HT1080 (cell line): ENCODE results near the gene SERPINB8. TPM values are rescaled to one million over a fixed set of nuclear protein-coding genes. Genes with fewer than 3 reads are reported as not detected.

Source experiments
- DNase-seq: peaks from one replicate; pipeline ENCODE4 v3.0.0-alpha.2; 2015; ENCODE audit warnings: low read depth
- total RNA-seq: library from RNA; depleted of rRNA; stranded (reverse); fragments of >200 nt; shearing (Covaris generic); gene quantifications from 2 replicates; pipeline ENCODE4 v1.2.3, GENCODE V29; 2014; rRNA removed

Gene SERPINB8
- total RNA-seq, 1 experiment from 2014 or later = 30.6 TPM

DNA sequence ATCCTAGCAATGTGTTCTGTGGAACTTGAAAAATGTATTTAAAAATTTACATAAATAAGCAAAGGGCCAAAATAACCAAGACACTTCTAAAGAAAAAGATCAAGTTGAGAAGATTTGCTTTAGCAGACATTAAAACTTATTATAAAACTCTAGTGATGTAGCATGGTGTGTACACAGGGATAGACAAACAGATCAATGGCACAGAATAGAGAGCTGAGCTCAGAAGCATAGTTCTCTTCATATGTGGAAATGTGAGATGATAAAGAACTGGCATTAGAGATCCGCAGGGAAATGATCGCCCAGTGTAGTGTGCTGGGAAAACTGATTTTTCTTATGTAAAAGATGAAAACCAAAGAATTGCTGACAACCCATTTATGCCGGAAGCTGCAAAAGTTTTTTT is 39.4 kb downstream of the SERPINB8 start:
- DNase-seq = no peak

DNA sequence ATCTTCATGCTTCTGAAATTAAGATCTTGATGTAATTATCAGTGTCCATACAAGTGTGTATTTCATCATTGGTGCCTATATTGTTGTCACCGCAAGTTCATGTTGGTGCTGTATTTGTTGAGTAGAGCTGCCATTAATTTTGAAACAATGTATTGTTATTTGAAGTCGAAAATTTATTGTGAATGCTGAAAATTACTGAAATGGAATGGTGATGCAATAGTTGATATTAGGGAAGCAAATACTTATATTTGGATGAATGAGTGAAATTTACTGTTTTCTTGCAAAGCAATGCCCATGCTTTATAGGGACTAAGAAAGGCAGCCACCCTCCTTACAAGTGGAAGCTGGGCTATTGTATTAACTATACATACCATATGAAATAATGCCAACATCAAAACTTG is 41.6 kb downstream of the SERPINB8 start:
- DNase-seq = no peak

- DNase-seq = peak; percentile 24
Observed at GRCh38 chr18:64017870-64018269, 48.0 kb downstream of the SERPINB8 start.

GRCh38 chr18:64019922-64020756 is 50.3 kb downstream of the SERPINB8 start:
- DNase-seq = no peak

GRCh38 chr18:64026350-64026749 is 56.5 kb downstream of the SERPINB8 start:
- no peak for DNase-seq

- no peak for DNase-seq
Observed at GRCh38 chr18:64027931-64028695, 58.2 kb downstream of the SERPINB8 start.

GRCh38 chr18:64029096-64029495 is 59.2 kb downstream of the SERPINB8 start:
- no peak for DNase-seq

DNA sequence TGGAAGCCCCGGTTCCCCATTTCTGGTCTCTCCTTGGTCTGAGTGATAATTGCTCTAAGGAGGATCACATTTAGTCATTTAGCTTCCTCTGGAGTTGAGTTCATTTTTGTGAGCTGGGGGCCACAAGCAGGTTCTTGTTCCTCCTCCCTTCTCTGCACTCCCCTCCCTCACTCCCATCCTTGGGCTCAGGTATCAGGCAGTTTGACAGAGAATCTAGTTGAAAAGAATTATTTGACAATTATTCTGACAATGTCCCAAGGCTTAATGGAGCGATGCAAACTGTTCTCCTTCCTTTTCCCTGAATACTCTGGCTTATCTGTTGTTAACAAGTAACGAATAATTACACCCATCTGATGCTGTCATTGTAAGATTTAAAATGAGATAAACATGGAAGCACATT is 61.5 kb downstream of the SERPINB8 start:
- DNase-seq = no peak

GRCh38 chr18:64032312-64032711 is 62.4 kb downstream of the SERPINB8 start:
- no peak for DNase-seq

GRCh38 chr18:64037812-64038414 is 68.0 kb downstream of the SERPINB8 start:
- DNase-seq = peak; percentile 41

Other genes starting within 250 kb of the SERPINB8 start
- 50.9 and 71.5 TPM in 2 replicates for gene SERPINB7, start 194.7 kb upstream of the SERPINB8 start, total RNA-seq
- gene SERPINB2, start 82.4 kb upstream of the SERPINB8 start, total RNA-seq = 0.27 and 1.8 TPM in 2 replicates
- gene SERPINB10, start 62.1 kb upstream of the SERPINB8 start, total RNA-seq = not detected in 2 replicates
- gene HMSD, start 20.8 kb upstream of the SERPINB8 start, total RNA-seq = not detected in 2 replicates
- gene LINC00305, start 179.0 kb downstream of the SERPINB8 start, total RNA-seq = not detected in 2 replicates